Measurements from ENCODE around the gene CNNM1.

DNA sequence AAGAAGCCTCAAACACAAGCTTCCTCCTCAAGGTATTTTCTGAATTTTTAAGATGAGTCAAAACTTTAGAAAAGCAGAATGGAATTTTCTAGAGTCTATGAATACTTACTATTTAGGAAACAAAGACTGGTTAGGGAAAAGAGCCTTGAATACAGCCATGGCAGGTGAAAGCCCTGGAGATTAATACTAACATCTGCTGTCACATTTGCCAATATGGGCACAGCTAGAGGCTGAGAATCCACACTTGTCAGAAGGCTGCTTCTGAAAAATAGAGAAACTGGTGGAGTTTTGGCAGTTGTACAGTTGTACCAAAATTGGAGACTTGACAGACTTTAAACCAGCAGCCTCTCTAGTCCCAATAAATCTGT lies 24.3 kb upstream of the CNNM1 start:
- TF ChIP-seq POLR2AphosphoS5 (IDR thresholded peaks at IDR 0.05; ENCODE audit: low read depth, low read length) = no peak
- TF ChIP-seq POLR2A (IDR thresholded peaks at IDR 0.05; ENCODE audit: low read depth, low read length) = no peak
- no peak for TF ChIP-seq PAX5 (IDR thresholded peaks at IDR 0.05; ENCODE audit: insufficient read depth, low read length, severe bottlenecking)
- no peak for TF ChIP-seq SPI1 (IDR thresholded peaks at IDR 0.05; ENCODE audit: low read depth, low read length)
- no peak for TF ChIP-seq TAF1 (IDR thresholded peaks at IDR 0.05; ENCODE audit: low read depth, low read length)
- no peak for TF ChIP-seq POU2F2 (IDR thresholded peaks at IDR 0.05; ENCODE audit: low read depth, low read length)
